ENCODE results near the gene PLIN1.

GRCh38 chr15:89649013-89649625, 30.0 kb downstream of the PLIN1 start:
- TF ChIP-seq PRDM4 (tag by site-specific recombination; IDR thresholded peaks at IDR 0.05) (no peak), CTCF (tag by site-specific recombination; IDR thresholded peaks at IDR 0.05) (no peak), PRDM10 (tag by site-specific recombination; IDR thresholded peaks at IDR 0.05) (no peak), ZNF274 (IDR thresholded peaks at IDR 0.05; ENCODE audit: low read length) (no peak), ZNF274 (tag by site-specific recombination; IDR thresholded peaks at IDR 0.05; ENCODE audit: borderline replicate concordance) (no peak), BCL11A (tag by site-specific recombination; IDR thresholded peaks at IDR 0.05; ENCODE audit: low read depth) (no peak), REPIN1 (tag by site-specific recombination; IDR thresholded peaks at IDR 0.05; ENCODE audit: low read depth) (no peak), ZNF404 (tag by site-specific recombination; IDR thresholded peaks at IDR 0.05) (no peak), ZNF138 (tag by site-specific recombination; IDR thresholded peaks at IDR 0.05; ENCODE audit: borderline replicate concordance) (no peak), ZBTB21 (tag by site-specific recombination; IDR thresholded peaks at IDR 0.05) (no peak), ZNF473 (tag by site-specific recombination; IDR thresholded peaks at IDR 0.05) (no peak), HOXC10 (CRISPR knock-in tag; IDR thresholded peaks at IDR 0.05) (no peak), SP2 (tag by site-specific recombination; IDR thresholded peaks at IDR 0.05) (no peak), ZNF549 (tag by site-specific recombination; IDR thresholded peaks at IDR 0.05) (no peak), HIC1 (tag by site-specific recombination; IDR thresholded peaks at IDR 0.05) (no peak)
